Thyroid gland (tissue), 4 donors: ENCODE data around the gene TIMM44.
"Not testable (repeated sequence)": the region's sequence is repeated elsewhere in the genome, so short reads cannot be mapped to it uniquely, and the experiment has no call there.

Experiments
- POLR2A ChIP-seq, 2 donors: fragments of 450-650 bp; IDR thresholded peaks; one replicate each; pipeline ENCODE4 v1.6.1; 2017; ENCODE audit warnings: antibody characterized with exemption in 2 of 2, mild to moderate bottlenecking in 2 of 2, moderate library complexity in 1 of 2
- TF ChIP-seq, protein P1 (sequence below), 6 experiments: fragments of 200-600 bp in 3 of 6; fragments of 450-650 bp in 3 of 6; sonication (generic) in 3 of 6; IDR thresholded peaks; one replicate each; pipeline ENCODE4 v1.5.1; 2016 to 2019; ENCODE audit warnings: antibody characterized with exemption in 6 of 6, mild to moderate bottlenecking in 2 of 6, inconsistent platforms in 1 of 6, moderate library complexity in 1 of 6

DNA sequence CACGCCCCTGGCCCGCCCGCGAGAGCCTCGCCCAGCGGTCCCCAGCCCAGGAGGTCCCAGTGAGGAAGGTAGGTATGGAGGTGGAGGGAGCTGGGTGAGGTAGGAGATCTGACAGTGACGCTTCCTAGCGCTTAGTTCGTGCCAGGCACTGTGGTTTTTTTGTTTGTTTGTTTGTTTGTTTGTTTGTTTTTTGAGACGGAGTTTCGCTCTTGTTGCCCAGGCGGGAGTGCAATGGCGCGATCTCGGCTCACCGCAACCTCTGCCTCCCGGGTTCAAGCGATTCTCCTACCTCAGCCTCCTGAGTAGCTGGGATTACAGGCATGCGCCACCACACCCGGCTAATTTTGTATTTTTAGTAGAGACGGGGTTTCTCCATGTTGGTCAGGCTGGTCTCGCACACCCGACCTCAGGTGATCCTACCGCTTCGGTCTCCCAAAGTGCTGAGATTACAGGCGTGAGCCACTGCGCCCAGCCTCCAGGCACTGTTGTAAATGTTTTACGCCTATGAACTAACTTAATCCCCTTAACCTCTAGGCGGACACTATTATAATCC lies 25.3 kb downstream of the TIMM44 start:
- TF ChIP-seq, protein P1, sequence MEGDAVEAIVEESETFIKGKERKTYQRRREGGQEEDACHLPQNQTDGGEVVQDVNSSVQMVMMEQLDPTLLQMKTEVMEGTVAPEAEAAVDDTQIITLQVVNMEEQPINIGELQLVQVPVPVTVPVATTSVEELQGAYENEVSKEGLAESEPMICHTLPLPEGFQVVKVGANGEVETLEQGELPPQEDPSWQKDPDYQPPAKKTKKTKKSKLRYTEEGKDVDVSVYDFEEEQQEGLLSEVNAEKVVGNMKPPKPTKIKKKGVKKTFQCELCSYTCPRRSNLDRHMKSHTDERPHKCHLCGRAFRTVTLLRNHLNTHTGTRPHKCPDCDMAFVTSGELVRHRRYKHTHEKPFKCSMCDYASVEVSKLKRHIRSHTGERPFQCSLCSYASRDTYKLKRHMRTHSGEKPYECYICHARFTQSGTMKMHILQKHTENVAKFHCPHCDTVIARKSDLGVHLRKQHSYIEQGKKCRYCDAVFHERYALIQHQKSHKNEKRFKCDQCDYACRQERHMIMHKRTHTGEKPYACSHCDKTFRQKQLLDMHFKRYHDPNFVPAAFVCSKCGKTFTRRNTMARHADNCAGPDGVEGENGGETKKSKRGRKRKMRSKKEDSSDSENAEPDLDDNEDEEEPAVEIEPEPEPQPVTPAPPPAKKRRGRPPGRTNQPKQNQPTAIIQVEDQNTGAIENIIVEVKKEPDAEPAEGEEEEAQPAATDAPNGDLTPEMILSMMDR (IDR thresholded peaks at IDR 0.05), result not testable (repeated sequence)
- TF ChIP-seq POLR2A (IDR thresholded peaks at IDR 0.05), result not testable (repeated sequence)
